Omental fat pad (tissue), 4 donors: Measurements from ENCODE around the gene TFEB. TPM values are rescaled to one million over a fixed set of nuclear protein-coding genes. Genes with fewer than 3 reads are reported as not detected.

ENCODE experiments used
- ATAC-seq: fragments of 150-250 bp; one replicate; pipeline ENCODE4 v1.9.1; 2016; ENCODE audit warnings: mild to moderate bottlenecking, moderate library complexity; ENCODE audit not compliant: low FRiP score
- DNase-seq: peaks from one replicate; pipeline ENCODE4 v3.0.0-alpha.2; 2019; ENCODE audit warnings: low spot score
- total RNA-seq, 4 donors: library from RNA; depleted of rRNA; stranded (reverse); fragments of >200 nt; gene quantifications; one replicate each; pipeline ENCODE4 v1.1.0, GENCODE V29; 2016
- TF ChIP-seq, protein P1 (sequence below), 3 donors: fragments of 450-650 bp; IDR thresholded peaks; one replicate each; pipeline ENCODE4 v1.5.1; 2016 to 2017; ENCODE audit warnings: antibody characterized with exemption in 3 of 3, mild to moderate bottlenecking in 3 of 3, moderate library complexity in 2 of 3

TFEB gene
- total RNA-seq, 4 donors from 2014 or later = 7.1 to 24.4 (median 14.5) TPM

GRCh38 chr6:41731561-41732086 lies 3.8 kb downstream of the TFEB start:
- TF ChIP-seq, protein P1, sequence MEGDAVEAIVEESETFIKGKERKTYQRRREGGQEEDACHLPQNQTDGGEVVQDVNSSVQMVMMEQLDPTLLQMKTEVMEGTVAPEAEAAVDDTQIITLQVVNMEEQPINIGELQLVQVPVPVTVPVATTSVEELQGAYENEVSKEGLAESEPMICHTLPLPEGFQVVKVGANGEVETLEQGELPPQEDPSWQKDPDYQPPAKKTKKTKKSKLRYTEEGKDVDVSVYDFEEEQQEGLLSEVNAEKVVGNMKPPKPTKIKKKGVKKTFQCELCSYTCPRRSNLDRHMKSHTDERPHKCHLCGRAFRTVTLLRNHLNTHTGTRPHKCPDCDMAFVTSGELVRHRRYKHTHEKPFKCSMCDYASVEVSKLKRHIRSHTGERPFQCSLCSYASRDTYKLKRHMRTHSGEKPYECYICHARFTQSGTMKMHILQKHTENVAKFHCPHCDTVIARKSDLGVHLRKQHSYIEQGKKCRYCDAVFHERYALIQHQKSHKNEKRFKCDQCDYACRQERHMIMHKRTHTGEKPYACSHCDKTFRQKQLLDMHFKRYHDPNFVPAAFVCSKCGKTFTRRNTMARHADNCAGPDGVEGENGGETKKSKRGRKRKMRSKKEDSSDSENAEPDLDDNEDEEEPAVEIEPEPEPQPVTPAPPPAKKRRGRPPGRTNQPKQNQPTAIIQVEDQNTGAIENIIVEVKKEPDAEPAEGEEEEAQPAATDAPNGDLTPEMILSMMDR (IDR thresholded peaks at IDR 0.05) = no peak
- ATAC-seq = no peak
- DNase-seq = no peak

DNA sequence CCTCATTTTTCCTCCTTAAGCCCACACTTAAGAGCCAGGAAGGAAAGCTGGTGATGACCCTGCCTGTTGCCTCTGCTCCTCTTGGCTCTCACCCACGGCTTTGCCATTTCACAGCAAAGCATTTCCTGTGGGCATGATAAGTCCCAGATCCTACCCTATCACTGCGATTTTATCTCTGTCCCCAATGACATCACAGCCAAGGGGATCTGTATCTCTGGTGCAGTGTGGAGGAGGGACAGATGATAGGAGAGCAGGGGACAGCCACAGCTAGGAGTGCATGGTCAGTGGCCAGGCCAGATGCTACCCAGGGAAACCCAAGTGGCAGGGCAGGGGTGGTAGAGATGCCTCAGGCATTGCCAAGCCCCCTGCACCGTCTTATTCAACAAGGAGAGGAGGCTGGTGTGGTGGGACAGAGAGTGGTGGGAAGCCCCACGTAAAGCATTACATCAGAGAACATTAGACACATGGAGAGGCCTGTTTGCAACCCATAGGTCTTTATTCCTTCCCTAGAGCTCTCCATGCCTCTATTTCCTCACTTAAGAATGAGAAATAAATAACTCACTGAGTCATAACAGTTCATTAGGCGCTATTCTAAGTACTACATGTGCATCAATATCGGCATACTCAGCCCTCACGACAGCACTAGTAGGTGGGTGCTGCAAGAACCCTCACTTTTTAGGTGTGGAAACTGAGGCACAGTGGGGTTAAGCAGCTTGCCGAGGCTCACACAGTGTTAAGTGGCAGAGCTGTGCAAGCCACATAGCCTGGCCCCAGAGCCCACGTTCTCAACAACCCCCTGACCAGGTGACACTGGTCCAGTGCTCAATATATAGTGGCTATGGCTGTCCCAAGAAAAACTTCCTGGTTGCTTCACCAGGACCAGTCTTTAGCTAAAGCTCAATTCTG lies 4.6 kb downstream of the TFEB start:
- TF ChIP-seq, protein P1 (IDR thresholded peaks at IDR 0.05) = no peak
- ATAC-seq (no peak), DNase-seq (no peak)

DNA sequence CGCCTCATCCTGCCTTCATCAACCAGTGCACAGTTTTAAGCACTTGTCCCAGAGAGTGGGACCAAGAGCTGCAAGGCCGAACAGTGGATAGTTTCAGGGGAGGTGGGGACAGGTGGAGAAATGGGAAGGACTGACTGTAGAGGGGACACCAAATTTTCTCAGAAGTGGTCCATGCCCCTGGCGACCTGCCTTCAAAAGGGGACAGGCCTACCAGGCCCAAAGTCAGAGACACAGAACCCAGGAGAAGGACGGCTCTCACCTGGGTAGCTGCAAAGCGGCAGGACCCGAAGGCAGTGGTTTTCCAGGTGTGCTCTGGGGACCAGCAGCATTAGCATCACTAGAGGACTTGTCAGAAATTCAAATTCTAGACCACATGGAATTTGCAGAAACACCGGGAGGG lies 5.8 kb downstream of the TFEB start:
- DNase-seq (no peak), ATAC-seq (no peak)
- TF ChIP-seq, protein P1 (IDR thresholded peaks at IDR 0.05) = no peak

- ATAC-seq (no peak), DNase-seq (no peak)
- TF ChIP-seq, protein P1 (IDR thresholded peaks at IDR 0.05) = no peak
Observed at GRCh38 chr6:41728954-41729353, 6.5 kb downstream of the TFEB start.

GRCh38 chr6:41728073-41728936 lies 7.1 kb downstream of the TFEB start:
- TF ChIP-seq, protein P1 (IDR thresholded peaks at IDR 0.05) = no peak
- DNase-seq (no peak), ATAC-seq (no peak)

DNA sequence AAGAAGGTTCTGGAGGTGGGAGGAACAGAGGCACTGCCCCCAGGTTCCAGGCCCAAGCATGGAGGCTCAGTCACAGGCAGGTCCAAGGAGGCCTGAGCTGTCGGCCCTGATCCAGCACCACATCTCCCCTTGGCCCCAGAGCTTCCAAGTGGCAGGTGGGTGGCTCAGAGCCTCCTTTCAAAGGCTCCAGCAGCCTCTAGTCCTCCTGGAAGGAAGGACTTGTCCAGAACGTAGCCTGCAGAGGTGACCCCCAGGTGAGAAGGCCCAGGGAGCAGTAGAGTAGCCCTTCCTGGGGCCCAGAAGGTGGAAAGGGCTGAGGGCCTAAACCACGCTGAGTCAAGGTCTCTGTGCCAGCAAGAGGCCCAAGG lies 7.7 kb downstream of the TFEB start:
- DNase-seq (no peak), ATAC-seq (no peak)
- TF ChIP-seq, protein P1 (IDR thresholded peaks at IDR 0.05) = no peak
